Measurements from ENCODE around the gene TIAM2.
"Not testable (repeated sequence)": the region's sequence is repeated elsewhere in the genome, so short reads cannot be mapped to it uniquely, and the experiment has no call there.

TIAM2 gene

GRCh38 chr6:154995254-154996015 lies at the start of gene TIAM2:
TSS of gene TIAM2 (plus strand) at chr6:154995315. CDS start at chr6:155129224, 133,909 bp downstream.
- DNase-seq = no peak

- DNase-seq = no peak
Observed at GRCh38 chr6:154950979-154951344, 44.2 kb upstream of the TIAM2 start.

GRCh38 chr6:154951345-154952200 lies 43.5 kb upstream of the TIAM2 start:
- DNase-seq = no peak

GRCh38 chr6:154953644-154954043 lies 41.5 kb upstream of the TIAM2 start:
- DNase-seq = no peak

- DNase-seq = no peak
Observed at GRCh38 chr6:154954347-154954746, 40.8 kb upstream of the TIAM2 start.

- DNase-seq = no peak
Observed at GRCh38 chr6:154956771-154957522, 38.2 kb upstream of the TIAM2 start.

GRCh38 chr6:154958469-154958868 lies 36.6 kb upstream of the TIAM2 start:
- no peak for DNase-seq

GRCh38 chr6:154960299-154960843 lies 34.7 kb upstream of the TIAM2 start:
- no peak for DNase-seq

GRCh38 chr6:154960854-154961530 lies 34.1 kb upstream of the TIAM2 start:
- DNase-seq = no peak

- DNase-seq = no peak
Observed at GRCh38 chr6:154962753-154963152, 32.4 kb upstream of the TIAM2 start.

- not testable (repeated sequence) for DNase-seq
Observed at GRCh38 chr6:154966065-154966770, 28.9 kb upstream of the TIAM2 start.

- no peak for DNase-seq
Observed at GRCh38 chr6:154969796-154970195, 25.3 kb upstream of the TIAM2 start.

GRCh38 chr6:154974485-154975149 lies 20.5 kb upstream of the TIAM2 start:
- no peak for DNase-seq

GRCh38 chr6:154977588-154977987 lies 17.5 kb upstream of the TIAM2 start:
- no peak for DNase-seq

GRCh38 chr6:154980273-154981078 lies 14.6 kb upstream of the TIAM2 start:
- DNase-seq = no peak

GRCh38 chr6:154981079-154981870 lies 13.8 kb upstream of the TIAM2 start:
- DNase-seq = no peak

- DNase-seq = no peak
Observed at GRCh38 chr6:154984146-154984545, 11.0 kb upstream of the TIAM2 start.

GRCh38 chr6:154986787-154987235 lies 8.3 kb upstream of the TIAM2 start:
- DNase-seq = no peak

GRCh38 chr6:154989448-154989847 lies 5.7 kb upstream of the TIAM2 start:
- DNase-seq = no peak

Data from NCI-H1092 treated with DMSO at 0.1 percent for 48 hours (cell line).